ELR (cell line): ENCODE measurements around the gene FBXL7.
A peak's percentile ranks its signal among the peaks of the same experiment; 100 is the strongest.
"Not testable (repeated sequence)": the region's sequence is repeated elsewhere in the genome, so short reads cannot be mapped to it uniquely, and the experiment has no call there.

Source experiments
- DNase-seq: peaks from one replicate; pipeline ENCODE4 v3.0.0-alpha.2; 2015; ENCODE audit warnings: low read depth

The FBXL7 gene

DNA sequence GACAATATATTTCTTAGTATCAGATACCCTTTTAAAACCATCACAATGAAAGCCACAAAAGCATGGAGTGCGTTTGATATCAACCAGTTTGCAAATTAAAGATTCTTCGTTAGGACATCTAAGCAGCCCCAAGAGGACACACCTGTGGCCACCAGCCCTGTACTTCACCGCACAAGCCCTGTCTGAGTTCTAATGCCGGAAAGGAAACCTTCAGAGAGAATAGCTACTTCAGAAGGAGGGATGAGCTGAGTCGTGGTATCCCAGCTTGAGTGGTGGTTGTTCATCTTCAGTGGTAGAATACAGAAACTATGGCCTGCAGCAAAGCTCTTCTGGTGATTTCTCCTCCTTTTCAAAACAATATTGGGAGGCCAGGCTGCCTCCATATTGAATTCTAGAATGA lies 319.6 kb downstream of the FBXL7 start:
- DNase-seq: no peak

DNA sequence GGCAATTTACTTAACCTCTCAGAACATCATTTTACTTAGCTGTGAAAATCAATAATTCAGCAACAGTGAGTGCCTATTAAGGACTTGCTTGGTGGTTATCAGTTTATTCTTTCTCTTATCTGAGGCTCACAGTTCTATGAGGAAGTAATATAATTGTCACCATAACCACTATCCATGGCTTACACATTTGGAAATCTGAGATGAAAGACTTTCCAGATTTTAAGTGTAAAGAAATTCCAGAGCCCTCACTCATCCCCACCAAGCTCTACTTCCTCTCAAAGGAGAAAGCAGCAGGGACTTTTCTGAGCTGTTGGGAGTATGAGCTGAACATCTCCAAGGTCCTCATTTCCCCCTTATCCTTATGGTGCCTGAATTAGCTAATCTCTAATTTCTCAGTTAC lies 321.5 kb downstream of the FBXL7 start:
- peak; percentile 60 for DNase-seq

DNA sequence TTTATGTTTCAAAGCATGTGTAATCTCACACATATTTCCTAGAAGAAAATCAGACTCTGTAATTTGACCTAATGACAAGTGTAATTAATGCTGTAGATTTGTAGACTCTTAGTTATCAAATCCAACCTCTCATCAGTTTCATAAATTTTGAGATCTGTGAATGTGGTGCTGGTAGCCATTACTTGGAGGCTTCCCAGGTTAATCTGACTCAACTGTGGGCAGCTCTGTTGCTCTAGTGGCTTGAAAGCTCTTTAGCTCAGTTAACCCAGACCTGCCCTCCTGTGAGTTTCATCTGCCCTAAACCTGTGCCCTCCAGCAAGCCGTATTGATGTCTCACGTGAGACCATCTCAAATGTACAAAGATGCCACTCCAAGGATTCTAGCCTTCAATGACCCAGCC lies 323.4 kb downstream of the FBXL7 start:
- DNase-seq: no peak

DNA sequence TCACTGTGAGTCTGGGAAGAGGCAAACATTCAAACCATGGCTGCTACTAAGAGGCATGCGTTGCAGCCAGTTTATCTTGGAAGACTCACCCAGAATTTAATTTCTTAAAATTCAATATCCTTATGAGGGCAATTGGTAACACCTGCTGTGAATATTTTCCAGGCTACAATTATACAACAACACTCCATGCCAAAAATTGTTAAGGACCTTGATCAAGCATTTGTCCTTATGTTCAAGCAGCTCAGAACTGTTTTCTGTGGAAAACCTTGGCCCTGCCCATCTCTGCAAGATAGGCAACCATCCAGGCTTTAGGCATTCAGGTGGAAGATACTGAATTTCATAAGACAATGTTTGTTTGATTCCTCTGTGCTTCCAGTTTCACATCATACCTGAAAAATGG lies 327.8 kb downstream of the FBXL7 start:
- DNase-seq: no peak

DNA sequence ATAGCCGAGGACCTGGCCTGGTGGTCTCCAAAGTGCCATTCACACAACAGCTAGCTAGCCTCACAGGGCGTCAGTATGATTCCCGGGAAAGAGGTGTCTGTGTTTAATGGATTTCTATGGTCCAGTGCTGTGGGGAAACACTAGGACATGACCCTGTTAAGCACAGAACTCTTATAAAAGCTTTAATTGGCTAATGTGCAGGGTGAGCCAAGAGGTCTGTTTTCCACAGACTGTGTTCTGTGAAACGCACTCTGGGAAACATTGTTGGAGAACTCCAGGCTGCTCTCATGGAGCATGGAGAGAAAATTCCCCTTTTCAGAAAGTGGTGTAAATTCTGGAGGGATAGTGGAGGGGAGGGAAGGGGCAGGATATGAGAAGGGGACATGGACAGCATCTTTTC lies 331.4 kb downstream of the FBXL7 start:
- no peak for DNase-seq

DNA sequence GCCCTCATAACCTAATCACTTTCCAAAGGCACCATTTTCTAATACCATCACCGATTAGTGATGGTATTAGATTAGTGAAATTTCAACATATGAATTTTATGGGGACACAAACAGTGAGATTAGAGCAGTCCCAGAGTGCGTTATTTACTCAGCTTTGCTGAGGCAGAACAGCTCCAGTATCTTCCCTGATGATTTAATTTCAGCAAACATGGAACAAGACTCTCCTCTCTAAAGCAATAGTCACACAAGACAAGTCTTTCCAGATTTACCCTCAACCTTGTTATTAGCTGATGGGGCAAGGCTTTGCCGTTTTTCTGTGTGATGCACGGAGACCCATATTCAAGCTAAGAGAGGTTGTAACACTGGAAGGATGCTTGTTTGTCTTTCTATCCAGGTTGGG lies 333.4 kb downstream of the FBXL7 start:
- no peak for DNase-seq

DNA sequence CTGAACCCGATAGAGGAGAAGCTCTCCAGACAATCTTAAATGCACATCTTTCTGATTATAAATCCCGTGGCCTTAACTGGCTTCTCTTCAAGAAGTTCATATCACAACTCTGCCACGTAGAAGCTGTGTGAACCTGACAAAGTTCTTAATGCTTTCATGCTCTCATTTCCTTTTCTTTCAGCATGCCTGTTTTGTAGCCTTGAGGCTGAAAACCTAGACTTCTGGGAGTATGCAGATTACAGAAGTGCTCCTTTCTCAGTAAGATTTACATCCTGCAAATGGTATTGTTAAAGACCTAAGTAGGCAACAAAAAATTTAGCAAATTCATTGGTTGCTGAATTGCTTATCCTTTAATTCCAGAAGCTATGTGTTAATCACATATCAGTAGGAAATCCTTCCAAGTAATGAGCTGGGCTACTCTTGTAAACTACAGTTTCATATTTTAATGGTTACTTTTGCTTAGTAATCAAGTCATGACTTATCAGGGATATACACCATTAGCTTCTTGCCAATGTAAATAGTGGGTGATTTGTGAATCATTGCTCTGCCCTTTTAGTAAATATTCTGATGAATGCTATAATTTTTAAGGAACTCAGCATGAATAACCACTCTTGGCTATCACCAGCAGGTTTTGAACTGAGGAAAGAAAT lies 334.7 kb downstream of the FBXL7 start:
- peak; percentile 83 for DNase-seq

DNA sequence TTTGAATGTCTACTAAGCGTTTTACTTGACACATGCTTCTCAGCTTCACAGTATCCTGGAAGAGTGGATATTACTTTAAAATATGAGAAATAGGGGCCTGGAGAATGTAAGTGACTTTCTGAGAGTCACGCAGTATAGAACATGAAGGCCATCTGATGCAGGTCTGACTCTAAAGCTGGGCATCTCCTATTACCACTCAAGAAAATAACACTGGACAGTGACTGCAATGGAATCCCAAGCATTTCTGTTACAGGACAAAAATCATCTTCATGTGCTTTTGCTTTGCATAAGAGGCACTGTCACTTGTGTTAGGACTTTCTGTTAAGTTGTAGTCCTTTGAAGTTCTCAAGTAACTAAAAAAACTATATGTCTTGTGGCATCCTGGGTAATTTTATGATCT lies 335.5 kb downstream of the FBXL7 start:
- peak; percentile 22 for DNase-seq

DNA sequence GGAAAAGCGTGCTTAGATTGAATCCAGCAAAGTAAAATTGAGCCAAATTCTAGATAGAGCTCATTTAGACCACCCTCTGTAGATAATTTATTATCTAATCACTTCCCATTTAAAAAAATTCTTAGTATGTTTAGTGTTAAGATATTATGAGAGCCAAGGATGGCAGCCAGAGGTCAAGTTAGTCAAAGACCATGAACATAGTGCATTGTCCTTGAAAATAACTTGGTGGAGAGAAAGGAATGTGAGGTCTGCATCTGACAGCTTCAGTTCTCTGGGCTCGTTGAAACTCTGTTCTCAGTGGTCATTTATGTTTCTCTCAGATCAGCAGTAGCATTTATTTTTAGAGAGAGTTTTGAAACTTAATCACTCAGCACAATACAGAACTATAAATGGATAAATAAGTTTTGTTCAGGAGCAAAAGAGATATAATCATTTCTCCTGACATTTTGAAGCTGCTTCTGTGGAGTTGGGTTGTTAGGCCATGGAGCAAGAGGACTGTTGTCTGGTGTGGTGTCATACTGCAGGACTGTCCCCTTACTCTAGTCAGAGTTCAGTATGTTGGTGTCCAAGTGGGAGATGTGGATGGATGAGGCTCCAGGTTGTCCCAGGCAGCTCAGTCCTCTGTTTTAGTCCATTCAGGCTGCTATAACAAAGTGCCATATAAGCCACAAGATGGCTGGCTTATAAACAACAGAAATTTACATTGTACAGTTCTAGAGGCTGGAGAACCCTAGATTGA lies 337.7 kb downstream of the FBXL7 start:
- DNase-seq: no peak

DNA sequence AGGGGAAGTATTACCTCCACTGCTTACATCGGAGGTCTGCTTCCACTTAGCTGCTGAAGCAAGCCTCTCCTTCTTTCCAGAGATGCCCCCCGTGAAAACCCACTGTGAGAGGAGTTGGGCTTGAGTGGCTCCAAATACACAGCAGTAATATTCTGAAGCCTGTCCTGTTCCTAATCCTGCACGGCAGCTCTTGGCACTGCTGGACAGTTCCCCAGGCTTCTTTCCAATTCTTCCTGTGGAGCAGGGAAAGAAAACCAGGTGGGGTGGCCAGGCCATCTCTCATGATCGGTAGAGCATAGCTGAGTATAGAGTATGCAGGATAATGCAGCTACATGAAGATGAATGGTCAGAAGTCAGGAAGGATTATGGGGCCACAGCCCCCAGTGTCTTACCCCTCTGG lies 344.3 kb downstream of the FBXL7 start:
- DNase-seq: no peak

DNA sequence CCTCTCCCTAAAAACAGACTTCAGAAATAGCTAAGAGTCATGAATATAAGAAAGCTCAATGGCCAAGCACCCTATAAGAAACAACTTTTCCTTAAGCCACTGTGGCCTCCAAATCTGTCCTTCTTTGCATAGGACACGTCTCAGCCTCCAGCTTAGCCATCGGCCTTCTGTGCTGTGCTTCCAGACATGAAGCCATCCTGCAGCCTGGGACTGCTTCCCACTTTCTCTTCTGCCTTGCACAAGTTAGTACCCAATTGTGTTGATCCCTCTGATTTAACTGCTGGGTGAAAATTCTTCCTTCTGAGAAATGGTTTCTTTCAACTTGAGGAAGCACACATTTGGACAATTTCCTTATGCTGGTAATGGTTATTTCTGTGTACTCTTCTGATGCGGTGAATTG lies 344.9 kb downstream of the FBXL7 start:
- DNase-seq: no peak

DNA sequence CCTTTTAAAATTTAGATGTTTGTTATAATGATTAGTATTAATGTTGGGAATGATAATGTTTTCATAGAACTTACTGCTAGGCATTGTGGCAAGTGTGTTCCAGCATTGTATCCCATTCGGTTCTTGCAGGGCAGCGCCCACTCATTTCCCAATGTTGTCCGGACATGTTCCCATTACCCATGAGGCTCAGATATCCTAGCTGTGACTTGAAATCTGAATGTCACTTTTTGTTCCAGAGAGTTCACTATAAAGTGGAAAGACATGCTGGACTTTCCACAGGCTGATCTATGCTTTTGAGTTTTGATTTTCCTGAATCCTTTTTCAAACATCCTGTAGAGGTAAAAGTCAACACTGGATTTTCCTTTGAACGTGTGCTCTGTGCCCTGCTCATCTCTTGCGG lies 350.6 kb downstream of the FBXL7 start:
- DNase-seq: no peak

DNA sequence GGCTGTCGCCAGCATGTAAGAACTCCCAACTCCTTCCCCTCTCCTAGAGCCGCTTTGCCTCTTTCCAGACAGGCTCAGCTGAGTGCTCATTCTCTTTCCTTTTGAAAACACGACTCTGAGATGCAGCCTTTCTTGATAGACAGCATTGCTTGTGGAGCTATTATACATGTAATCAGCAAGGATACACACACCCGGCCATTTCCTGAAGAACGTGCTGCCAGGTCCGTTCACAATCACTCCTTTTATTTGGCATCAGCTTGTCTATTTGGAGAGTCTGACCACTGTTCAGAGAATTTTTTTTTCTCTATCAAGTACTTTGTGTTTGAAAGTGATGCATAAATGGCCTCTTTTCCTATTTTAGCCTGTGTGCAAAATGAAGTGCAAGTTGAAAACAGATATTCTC lies 351.0 kb downstream of the FBXL7 start:
- DNase-seq: no peak

DNA sequence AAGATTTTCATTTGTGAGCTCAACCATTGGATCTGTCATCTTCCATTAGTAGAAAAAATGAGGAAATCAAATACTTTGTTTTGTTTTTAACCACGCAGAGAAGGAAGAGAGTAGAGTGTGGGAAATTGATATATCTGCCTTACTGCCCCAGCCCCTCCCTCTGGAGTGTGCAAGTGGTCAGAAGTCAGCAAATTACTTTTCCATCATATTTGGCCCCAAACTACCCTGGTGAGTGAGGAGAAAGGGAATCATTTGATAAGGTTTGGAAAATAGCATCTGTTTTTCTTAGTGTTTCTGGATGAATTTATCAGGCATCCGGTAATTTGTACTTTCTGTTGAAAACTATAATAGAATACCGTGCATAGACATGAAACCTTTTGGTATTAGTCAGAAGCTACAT lies 352.2 kb downstream of the FBXL7 start:
- no peak for DNase-seq

DNA sequence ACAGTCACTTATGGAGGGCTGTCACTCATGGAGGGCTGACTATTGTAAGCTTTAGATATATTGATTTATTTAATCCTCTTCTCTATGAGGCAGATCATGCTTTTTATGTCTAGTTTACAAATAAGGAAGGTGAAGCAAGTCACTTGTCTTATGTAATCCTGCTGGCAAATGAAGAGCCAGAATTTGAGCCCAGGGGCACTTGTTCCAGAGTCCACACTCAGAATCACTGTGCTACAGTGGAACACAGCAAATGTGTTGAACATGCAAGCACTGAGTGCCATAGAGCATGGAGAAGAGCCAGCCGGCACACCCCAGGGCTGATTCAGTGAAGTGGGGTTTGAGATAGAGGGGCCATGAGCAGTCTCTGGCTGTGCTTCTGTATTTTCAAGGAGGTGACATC lies 353.0 kb downstream of the FBXL7 start:
- DNase-seq: no peak

DNA sequence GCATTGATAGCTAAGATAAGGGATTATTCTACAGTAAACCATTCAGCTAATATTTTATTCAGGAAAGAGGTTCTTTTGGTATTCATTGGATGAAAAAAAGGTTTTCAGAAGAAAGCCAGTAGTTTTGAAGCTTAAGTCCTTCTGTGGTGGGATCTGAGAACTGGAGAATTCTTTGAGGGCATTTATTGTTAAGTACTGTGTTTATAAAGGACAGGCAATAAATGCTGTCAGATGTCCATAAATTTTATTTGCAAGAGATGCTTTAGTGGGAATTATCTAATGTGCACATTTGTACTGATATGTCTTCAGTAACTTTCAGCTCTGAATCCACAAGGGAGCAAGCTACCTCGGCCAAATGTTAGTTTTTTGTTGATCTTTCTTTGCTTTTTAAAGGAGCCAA lies 358.3 kb downstream of the FBXL7 start:
- DNase-seq: no peak

DNA sequence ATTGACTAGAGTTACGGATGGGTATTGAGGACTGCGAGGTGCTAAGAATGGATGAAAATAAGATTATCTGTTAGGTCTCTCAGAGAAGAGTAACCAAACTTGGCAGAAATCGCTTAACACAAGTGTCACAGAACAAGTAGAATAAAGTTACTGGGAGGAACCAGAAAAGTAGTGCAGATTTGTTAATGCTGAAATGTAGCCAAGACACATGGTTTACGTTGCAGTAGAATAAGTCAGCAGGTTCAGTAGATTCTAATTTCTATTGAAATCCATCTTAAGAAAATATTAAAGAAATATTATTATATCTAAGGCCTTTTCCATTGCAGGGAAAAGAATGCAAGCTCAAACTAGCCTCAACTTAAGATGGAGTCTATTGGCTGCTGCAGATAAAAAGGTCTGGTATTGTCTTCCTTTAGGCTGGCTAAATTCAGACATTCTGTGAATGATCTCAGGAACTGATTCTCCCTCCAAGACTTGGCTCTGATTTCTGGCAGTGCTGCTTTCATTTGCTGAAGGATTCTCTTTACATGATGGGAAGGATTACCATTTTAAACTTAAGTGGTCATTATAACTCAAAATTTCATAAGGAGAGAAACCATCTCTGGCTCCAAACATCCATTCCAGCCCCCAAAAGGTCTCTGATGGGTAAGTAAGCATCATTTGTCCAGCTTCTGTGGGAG lies 364.7 kb downstream of the FBXL7 start:
- no peak for DNase-seq

DNA sequence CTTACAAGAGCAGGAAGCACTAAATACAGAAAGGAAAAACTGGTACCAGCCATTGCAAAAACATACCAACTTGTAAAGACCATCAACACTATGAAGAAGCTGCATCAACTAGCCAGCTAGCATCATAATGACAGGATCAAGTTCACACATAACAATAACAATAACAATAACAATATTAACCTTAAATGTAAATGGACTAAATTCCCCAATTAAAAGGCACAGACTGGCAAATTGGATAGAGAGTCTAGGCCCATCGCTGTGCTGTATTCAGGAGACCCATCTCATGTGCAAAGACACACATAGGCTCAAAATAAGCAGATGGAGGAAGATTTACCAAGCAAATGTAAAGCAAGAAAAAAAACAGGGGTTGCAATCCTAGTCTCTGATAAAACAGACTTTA lies 372.3 kb downstream of the FBXL7 start:
- not testable (repeated sequence) for DNase-seq

DNA sequence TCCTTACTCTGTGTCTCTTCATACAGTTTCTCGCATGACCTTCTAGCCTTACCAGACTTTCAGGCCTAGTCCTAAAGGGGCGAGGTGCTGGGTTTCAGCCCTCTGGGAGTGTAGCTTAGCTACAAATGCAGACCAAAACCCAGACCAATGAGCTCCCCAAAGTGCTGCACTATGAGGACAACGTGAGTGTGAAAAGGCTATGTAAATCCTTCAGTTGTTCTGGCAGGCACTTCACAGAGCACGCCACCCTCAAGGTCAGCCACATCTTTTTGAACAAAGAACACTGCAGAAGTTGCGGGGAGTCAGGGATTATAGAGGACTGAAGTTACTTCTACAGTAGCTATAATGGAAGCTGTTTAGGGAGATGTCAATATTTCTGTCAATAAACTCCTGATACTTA lies 377.9 kb downstream of the FBXL7 start:
- DNase-seq: no peak

DNA sequence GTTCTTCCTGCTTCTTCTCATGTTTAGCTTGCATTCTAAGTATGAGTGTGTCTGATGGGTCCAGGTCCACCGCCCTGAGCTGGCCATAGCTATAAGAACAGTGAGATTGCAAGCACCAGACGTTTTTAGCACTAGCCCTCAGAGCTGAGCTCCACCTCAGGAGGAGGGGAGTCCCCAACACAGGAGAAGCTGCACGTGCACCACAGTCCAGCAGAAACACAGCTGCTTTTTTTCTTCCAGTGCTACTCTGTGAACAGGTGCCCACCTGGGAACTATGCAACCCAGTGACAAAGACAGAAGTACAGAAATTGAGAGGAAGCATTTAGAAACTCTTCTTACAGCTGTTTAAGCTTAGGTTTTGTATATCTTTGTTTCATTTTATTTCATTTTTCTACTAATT lies 380.2 kb downstream of the FBXL7 start:
- DNase-seq: no peak

DNA sequence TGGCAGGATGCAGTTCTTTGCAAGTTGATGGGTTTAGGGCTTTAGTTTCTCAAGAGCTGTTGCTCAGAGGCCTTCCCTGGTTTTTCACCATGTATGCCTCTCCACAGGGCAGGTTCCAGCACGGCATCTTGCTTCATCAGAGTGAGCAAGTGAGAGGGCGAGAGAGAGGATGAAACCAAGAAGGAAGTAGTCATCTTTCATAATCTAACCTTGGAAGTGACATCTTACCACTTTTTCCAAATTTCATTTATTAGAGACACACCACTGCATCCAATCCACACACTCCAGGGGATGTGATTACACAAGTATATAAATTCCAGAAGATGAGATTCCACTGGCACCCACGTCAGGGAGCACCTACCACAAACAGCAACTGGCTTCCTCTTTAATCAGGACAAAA lies 385.2 kb downstream of the FBXL7 start:
- no peak for DNase-seq

DNA sequence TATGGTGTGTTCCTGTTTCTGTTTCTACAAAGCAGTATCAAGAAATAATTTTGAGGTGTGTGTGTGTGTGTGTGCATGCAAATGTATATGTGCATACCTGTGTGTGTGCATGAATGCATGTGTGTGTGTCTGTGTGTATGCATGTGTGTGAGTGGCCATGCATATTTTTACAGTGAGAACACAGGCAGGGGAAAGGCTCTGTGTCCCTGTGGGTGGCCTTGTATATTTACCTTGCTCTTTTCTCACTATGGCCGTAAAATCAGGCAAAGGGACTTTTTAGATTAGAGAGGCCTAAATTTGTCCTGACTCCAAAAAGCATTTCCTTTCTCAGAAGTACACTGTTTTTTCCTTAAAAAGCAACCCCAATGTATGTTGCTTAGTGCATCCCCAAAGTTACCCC lies 386.2 kb downstream of the FBXL7 start:
- DNase-seq: no peak

DNA sequence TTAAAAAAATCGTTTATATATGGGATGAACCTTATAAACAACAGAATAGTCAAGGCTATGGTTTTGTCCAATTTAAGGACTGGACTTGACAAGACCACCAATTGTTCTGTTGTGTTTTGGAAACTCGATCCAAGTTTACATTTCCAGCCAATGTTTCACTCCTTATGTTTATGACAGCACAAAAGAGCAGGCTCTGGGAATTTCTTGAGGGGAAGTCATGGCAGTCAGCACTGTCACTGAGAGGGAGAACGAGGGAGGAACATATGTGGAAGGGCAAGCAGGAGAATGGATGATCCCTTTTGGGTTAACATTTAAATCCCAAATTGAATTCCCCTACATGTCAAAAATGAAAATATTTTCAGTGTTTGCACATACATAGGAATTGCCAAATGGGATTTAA lies 387.1 kb downstream of the FBXL7 start:
- DNase-seq: no peak

DNA sequence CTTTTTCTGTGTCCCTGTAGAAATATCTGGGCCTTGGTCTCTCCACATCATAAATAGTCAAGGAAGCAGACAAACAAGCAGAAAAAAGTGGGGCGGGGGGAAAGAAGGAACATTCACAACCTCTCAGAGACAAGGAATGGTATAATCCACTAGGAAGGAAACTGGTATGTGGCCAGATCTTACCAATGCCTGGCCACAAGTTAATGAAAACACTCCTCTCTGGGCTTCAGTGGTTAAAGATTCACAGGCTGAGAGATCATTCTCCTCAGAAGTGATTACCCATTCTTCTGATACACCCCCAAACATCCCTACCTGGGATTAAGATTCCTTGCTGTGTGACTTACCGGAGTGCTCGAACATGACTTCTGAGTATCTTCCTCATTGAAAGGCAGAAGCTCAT lies 389.0 kb downstream of the FBXL7 start:
- DNase-seq: no peak
